HAP-1 (cell line): ENCODE results near the gene ZBED1.
"Not testable (repeated sequence)": the region's sequence is repeated elsewhere in the genome, so short reads cannot be mapped to it uniquely, and the experiment has no call there.

Source experiments
- DNase-seq, 2 experiments: peaks; one replicate each; pipeline ENCODE4 v3.0.0-alpha.2; 2016 to 2020; ENCODE audit warnings: low spot score in 2 of 2
- H3K27me3 ChIP-seq: fragments of 250-450 bp; sonication (Bioruptor Pico); 2 replicates; pipeline ENCODE4 v1.5.1; 2020; ENCODE audit warnings: low read depth, mild to moderate bottlenecking, moderate library complexity
- H3K36me3 ChIP-seq: fragments of 250-450 bp; sonication (Bioruptor Pico); replicated peaks from 2 replicates; pipeline ENCODE4 v1.5.1; 2020; ENCODE audit warnings: mild to moderate bottlenecking
- H3K4me1 ChIP-seq: fragments of 250-450 bp; sonication (Bioruptor Pico); 2 replicates; pipeline ENCODE4 v1.5.1; 2020; ENCODE audit warnings: mild to moderate bottlenecking
- H3K4me3 ChIP-seq: fragments of 250-450 bp; sonication (Bioruptor Pico); 2 replicates; pipeline ENCODE4 v1.5.1; 2020; ENCODE audit warnings: mild to moderate bottlenecking, moderate library complexity
- H3K9me3 ChIP-seq: fragments of 250-450 bp; sonication (Bioruptor Pico); 2 replicates; pipeline ENCODE4 v1.5.1; 2020; ENCODE audit warnings: mild to moderate bottlenecking, moderate library complexity
- in situ Hi-C: fragments of 300-500 bp; cut with MboI; formaldehyde crosslinking; loops from 3 replicates; pipeline ENCODE4 v1.14.3; 2020; ENCODE audit warnings: low sequenced_read_pairs, inconsistent platforms, mixed read lengths

Gene ZBED1

GRCh38 chrX:2534261-2535021 lies 33.7 kb upstream of the ZBED1 start:
- H3K4me3 ChIP-seq, H3K27me3 ChIP-seq, in situ Hi-C loops, DNase-seq, H3K36me3 ChIP-seq, H3K9me3 ChIP-seq: not testable (repeated sequence)
- H3K4me1 ChIP-seq = peaks cover 20% of the 10 kb centered on the region

DNA sequence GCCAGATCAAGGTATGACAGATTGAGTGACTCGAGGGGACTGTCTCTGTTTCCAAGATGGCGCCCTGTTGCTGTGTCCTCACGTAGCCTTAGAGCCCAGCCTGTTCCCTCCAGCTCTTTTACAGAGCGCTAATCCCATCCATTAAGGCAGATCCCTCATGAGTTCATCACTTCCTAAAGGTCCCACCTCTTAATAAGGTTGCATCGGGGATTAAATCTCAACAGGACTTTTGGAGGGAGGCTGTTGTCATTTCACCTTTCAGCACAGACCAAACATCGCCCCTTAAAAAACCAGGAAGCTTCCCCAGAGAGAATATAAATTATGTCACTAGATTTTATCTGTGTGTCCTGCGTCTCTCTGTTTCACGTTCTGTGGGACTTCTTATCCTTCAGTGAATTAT lies 32.6 kb upstream of the ZBED1 start:
- DNase-seq = no peak
- Histone ChIP-seq H3K9me3 (no peaks in the 10 kb centered on the region), H3K4me3 (no peak overlapping the region), H3K27me3 (no peaks in the 10 kb centered on the region), H3K36me3 (no peaks in the 10 kb centered on the region), H3K4me1 (peaks cover 19% of the 10 kb centered on the region)
- in situ Hi-C loops = no loop called here

DNA sequence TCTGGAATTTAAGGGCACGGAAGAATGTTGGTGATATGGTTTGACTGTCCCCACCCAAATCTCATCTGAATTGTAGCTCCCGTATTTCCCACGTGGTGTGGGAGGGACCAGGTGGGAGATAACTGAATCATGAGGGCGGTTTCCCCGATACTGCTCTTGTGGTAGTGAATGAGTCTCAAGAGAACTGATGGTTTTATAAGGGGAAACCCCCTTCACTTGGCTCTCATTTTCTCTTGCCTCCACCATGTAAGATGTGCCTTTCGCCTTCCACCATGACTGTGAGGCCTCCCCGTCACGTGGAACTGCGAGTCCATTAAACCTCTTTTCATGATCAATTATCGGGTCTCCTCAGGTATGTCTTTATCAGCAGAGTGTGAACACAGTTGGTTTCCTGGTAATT lies 25.6 kb upstream of the ZBED1 start:
- Histone ChIP-seq H3K36me3 (no peaks in the 10 kb centered on the region), H3K27me3 (no peaks in the 10 kb centered on the region), H3K9me3 (no peaks in the 10 kb centered on the region), H3K4me3 (no peak overlapping the region), H3K4me1 (no peaks in the 10 kb centered on the region)
- in situ Hi-C loops = no loop called here
- no peak for DNase-seq

DNA sequence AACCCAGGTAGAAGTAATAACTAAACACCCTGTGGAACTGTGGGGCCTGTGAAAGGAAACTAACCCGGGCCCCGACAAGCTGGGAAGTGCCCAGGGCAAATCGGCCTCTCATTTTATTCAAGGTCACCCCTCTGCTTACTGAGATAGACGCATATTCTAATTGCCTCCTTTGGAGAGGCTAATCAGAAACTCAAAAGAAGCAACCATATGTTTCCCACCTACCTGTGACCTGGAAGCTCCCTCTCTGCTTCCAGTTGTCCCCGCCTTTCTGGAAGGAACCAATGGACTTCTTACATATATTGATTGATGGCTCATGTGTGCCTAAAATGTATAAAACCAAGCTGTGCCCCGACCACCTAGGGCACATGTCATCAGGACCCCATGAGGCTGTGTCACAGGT lies 23.1 kb upstream of the ZBED1 start:
- Histone ChIP-seq H3K36me3 (no peaks in the 10 kb centered on the region), H3K9me3 (no peaks in the 10 kb centered on the region), H3K4me3 (no peak overlapping the region), H3K4me1 (no peaks in the 10 kb centered on the region), H3K27me3 (no peaks in the 10 kb centered on the region)
- in situ Hi-C loops = no loop called here
- DNase-seq = no peak

- no peak overlapping the region for H3K4me3 ChIP-seq
- no peaks in the 10 kb centered on the region for H3K9me3 ChIP-seq
- no peaks in the 10 kb centered on the region for H3K4me1 ChIP-seq
- in situ Hi-C loops = no loop called here
- DNase-seq = no peak
- no peaks in the 10 kb centered on the region for H3K27me3 ChIP-seq
- H3K36me3 ChIP-seq = no peaks in the 10 kb centered on the region
Observed at GRCh38 chrX:2521927-2522386, 21.2 kb upstream of the ZBED1 start.

DNA sequence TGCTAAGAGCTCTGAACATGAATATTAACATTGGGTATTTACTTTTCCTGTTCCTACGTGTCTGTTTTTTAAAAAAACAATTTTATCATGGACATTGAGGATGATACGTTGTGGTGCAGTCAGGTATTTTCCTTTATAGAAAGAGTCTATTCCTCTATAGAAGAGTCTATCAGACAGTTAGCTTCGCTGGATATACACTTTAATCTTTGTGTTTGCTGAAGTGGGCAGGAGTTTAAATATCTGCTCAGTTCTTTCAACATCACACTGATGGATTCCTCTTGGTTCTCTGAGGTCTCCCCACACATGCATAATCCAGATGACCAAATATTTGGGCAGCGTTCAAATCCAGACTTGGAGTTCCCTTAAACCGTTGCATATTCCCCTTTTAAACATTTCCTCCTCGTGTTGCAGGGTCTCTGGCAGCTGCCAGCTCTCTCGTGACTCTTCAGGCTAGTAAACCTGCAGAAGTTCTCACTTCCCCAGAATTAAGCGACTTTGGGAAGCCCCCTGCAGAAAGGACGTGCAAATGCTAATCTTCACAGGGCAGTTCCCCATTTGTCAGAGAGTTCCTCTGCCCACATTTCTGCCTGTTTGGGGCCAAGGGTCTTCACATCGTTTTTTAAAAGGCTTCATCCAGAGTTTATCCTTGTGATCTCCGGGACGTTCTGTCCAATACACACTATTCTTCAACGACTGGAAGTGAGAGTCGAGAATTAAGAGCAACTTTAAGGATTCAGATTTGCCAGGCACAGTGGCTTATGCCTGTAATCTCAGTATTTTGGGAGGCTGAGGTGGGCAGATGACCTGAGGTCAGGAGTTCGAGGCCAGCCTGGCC lies 20.5 kb upstream of the ZBED1 start:
- DNase-seq = no peak
- in situ Hi-C loops = no loop called here
- H3K36me3 ChIP-seq = no peaks in the 10 kb centered on the region
- no peaks in the 10 kb centered on the region for H3K9me3 ChIP-seq
- no peaks in the 10 kb centered on the region for H3K4me1 ChIP-seq
- no peaks in the 10 kb centered on the region for H3K27me3 ChIP-seq
- no peak overlapping the region for H3K4me3 ChIP-seq

- Histone ChIP-seq H3K36me3 (no peaks in the 10 kb centered on the region), H3K4me1 (no peaks in the 10 kb centered on the region), H3K9me3 (no peaks in the 10 kb centered on the region), H3K4me3 (no peak overlapping the region), H3K27me3 (no peaks in the 10 kb centered on the region)
- in situ Hi-C loops = no loop called here
- no peak for DNase-seq
Observed at GRCh38 chrX:2520539-2520938, 19.8 kb upstream of the ZBED1 start.

DNA sequence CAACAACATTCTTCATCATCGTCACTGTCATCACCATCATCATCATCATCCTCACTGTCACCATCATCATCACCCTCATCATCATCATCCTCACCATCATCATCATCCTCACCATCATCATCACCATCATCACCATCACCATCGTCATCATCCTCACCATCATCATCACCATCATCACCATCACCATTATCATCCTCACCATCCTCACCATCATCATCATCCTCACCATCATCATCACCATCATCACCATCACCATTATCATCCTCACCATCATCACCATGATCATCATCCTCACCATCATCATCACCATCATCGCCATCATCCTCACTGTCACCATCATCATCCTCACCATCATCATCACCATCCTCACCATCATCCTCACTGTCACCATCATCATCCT lies 18.9 kb upstream of the ZBED1 start:
- in situ Hi-C loops, H3K9me3 ChIP-seq: not testable (repeated sequence)

GRCh38 chrX:2517055-2517454 lies 16.3 kb upstream of the ZBED1 start:
- no peaks in the 10 kb centered on the region for H3K36me3 ChIP-seq
- no peaks in the 10 kb centered on the region for H3K27me3 ChIP-seq
- H3K9me3 ChIP-seq = no peaks in the 10 kb centered on the region
- peaks cover 6% of the 10 kb centered on the region for H3K4me1 ChIP-seq
- no peak overlapping the region for H3K4me3 ChIP-seq
- no peak for DNase-seq
- in situ Hi-C loops = no loop called here

More for the DNA sequence above, 18.9 kb upstream of the ZBED1 start:
- not testable (repeated sequence) for H3K4me3 ChIP-seq, H3K4me1 ChIP-seq, H3K36me3 ChIP-seq, H3K27me3 ChIP-seq, DNase-seq

DNA sequence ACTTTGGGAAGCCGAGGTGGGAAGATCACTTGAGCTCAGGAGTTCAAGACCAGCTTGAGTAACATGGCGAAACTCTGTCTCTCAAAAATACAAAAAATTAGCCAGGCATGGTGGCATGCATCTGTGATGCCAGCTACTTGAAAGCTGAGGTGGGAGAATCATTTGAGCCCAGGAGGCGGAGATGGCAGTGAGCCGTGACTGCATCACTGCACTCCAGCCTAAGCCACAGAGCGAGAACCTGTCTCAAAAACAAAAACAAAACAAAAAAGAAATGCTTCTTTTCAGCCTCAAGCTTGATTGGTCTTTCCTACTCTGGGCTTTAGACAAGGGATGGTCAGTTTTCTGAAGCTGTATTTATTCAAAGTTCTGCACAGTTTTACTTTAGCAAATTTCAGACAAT lies 15.8 kb upstream of the ZBED1 start:
- Histone ChIP-seq H3K4me1 (peaks cover 6% of the 10 kb centered on the region), H3K27me3 (no peaks in the 10 kb centered on the region), H3K4me3 (no peak overlapping the region), H3K9me3 (no peaks in the 10 kb centered on the region), H3K36me3 (no peaks in the 10 kb centered on the region)
- in situ Hi-C loops = no loop called here
- no peak for DNase-seq

DNA sequence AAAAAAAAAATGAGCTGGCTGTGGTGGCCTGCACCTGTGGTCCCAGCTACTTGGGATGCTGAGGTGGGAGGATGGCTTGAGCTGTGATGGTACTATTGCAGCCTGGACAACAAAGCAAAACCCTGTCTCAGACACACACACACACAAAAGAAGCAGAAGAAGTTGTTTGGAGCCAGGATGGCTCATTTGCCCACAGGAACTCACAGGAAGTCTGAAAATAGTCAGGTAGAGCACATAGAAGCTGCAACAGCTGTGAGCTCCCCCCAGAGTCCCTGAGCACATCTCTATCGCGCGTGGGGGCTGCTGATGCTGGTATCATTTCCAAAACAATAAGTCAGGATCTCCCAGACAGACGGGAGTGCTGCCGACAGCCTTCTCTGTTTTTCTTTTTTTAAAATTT lies 13.4 kb upstream of the ZBED1 start:
- H3K4me1 ChIP-seq = peaks cover 6% of the 10 kb centered on the region
- no peak for DNase-seq
- in situ Hi-C loops = no loop called here
- H3K27me3 ChIP-seq = no peaks in the 10 kb centered on the region
- no peak overlapping the region for H3K4me3 ChIP-seq
- no peaks in the 10 kb centered on the region for H3K36me3 ChIP-seq
- H3K9me3 ChIP-seq = no peaks in the 10 kb centered on the region

GRCh38 chrX:2513121-2513664 lies 12.4 kb upstream of the ZBED1 start:
- in situ Hi-C loops = no loop called here
- peak; percentile 25 to 54 for DNase-seq
- no peak overlapping the region for H3K4me3 ChIP-seq
- no peaks in the 10 kb centered on the region for H3K9me3 ChIP-seq
- no peaks in the 10 kb centered on the region for H3K36me3 ChIP-seq
- H3K4me1 ChIP-seq = peaks cover 6% of the 10 kb centered on the region
- H3K27me3 ChIP-seq = no peaks in the 10 kb centered on the region

DNA sequence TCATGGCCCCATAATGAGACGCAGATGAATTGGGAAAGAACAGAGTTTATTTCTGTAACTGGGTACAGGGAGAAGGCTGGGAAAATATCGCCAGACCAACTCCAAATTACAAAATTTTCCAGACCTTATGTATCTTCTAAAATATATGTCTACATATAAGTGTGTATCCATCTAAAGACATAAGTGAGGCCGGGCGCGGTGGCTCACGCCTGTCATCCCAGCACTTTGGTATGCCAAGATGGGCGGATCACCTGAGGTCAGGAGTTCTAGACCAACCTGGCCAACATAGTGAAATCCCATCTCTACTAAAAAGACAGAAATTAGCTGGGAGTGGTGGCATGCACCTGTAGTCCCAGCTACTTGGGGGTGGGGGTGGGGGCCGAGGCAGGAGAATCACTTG lies 11.7 kb upstream of the ZBED1 start:
- peaks cover 6% of the 10 kb centered on the region for H3K4me1 ChIP-seq
- H3K36me3 ChIP-seq = no peaks in the 10 kb centered on the region
- no peaks in the 10 kb centered on the region for H3K9me3 ChIP-seq
- DNase-seq = no peak
- H3K4me3 ChIP-seq = no peak overlapping the region
- in situ Hi-C loops = no loop called here
- no peaks in the 10 kb centered on the region for H3K27me3 ChIP-seq

- no peaks in the 10 kb centered on the region for H3K9me3 ChIP-seq
- H3K27me3 ChIP-seq = no peaks in the 10 kb centered on the region
- no peak overlapping the region for H3K4me3 ChIP-seq
- no peaks in the 10 kb centered on the region for H3K36me3 ChIP-seq
- DNase-seq = no peak
- in situ Hi-C loops = no loop called here
- H3K4me1 ChIP-seq = peaks cover 6% of the 10 kb centered on the region
Observed at GRCh38 chrX:2511326-2511725, 10.6 kb upstream of the ZBED1 start.
